ENCODE data around the gene DHCR24.

DNA sequence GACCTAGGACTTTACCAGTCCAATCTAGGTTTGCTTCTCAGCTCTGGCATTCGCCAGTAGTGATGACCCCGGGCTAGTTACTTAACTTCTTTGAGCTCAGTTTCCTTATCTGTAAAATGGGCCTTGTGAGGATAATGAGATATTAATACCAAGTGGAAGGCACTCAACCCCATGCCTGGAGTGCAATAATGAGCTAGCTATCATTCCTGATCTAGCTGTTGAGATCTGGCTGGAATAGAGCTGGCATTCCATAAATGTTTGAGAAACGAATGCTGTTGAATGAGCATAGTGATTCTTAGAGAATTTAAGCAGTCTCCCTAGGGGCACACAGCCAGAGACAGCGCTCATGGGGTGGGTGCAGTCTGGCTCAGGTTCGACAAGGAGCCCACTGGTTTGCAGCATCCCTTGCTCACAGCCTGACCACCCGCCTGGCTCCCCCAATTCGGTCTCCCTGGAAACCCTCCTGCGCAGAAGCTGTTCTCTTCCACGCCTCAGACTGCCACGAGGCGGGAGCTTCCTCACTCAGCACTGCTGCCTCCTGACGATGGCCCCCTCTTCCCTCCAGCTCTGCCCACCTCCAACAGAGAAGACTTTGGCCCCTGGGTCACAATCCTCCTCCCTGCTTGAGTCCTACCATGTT lies 32.5 kb downstream of the DHCR24 start:
- TF ChIP-seq CTCF (conservative IDR thresholded peaks at IDR 0.05; ENCODE audit: low read length) (no peak), EZH2phosphoT487 (IDR thresholded peaks at IDR 0.05; ENCODE audit: borderline replicate concordance) (no peak)

Measured in Loucy (cell line).